ENCODE measurements around the gene ARHGAP33. TPM values are rescaled to one million over a fixed set of nuclear protein-coding genes. Genes with fewer than 3 reads are reported as not detected.

Gene ARHGAP33
- polyA plus RNA-seq, 1 donor (not counting 4 experiments of a cell fraction or from before 2014, with no cell fraction given): 0.49 TPM

- peaks cover 26% of the 10 kb centered on the region for H3K4me1 ChIP-seq (ENCODE audit: control insufficient read depth, extremely low read depth, insufficient read depth, low read length)
- FAIRE-seq: no peak
These were observed 31.5 kb upstream of the ARHGAP33 start for GRCh38 chr19:35743640-35744429.

GRCh38 chr19:35744430-35745327, 30.7 kb upstream of the ARHGAP33 start:
- peak; percentile 13 for FAIRE-seq
- peak in 2 of 3 experiments; percentile 10 to 46 for TF ChIP-seq CTCF (optimal IDR thresholded peaks at IDR 0.05 in 1 of 3, IDR thresholded peaks at IDR 0.05 in 1 of 3, conservative IDR thresholded peaks at IDR 0.05 in 1 of 3; ENCODE audit: extremely low read depth in 1 of 3, insufficient read depth in 2 of 3, low read length in 3 of 3)
- TF ChIP-seq EZH2 (IDR thresholded peaks at IDR 0.05; ENCODE audit: low read length): no peak

More at GRCh38 chr19:35743640-35744429, 31.5 kb upstream of the ARHGAP33 start:
- Histone ChIP-seq H3K79me2 (ENCODE audit: control insufficient read depth, insufficient read depth, low read length) (peaks cover 18% of the 10 kb centered on the region), H3K36me3 (ENCODE audit: control insufficient read depth in 2 of 2, extremely low read depth in 1 of 2, insufficient read depth in 2 of 2, low read length in 2 of 2) (peaks cover 5 to 7% of the 10 kb centered on the region in 2 experiments), H3K27ac (ENCODE audit: control insufficient read depth, insufficient read depth, low read length) (no peak overlapping the region), H2AFZ (ENCODE audit: control insufficient read depth, low read length) (no peak overlapping the region), H3K9me3 (ENCODE audit: control insufficient read depth, low read depth, low read length) (no peaks in the 10 kb centered on the region), H3K4me2 (ENCODE audit: control insufficient read depth, extremely low read depth, insufficient read depth, low read depth, low read length) (peak overlapping the region; percentile 72), H3K27me3 (ENCODE audit: control insufficient read depth, extremely low read depth, insufficient read depth, low read length) (no peaks in the 10 kb centered on the region), H3K4me3 (ENCODE audit: control insufficient read depth in 2 of 3, extremely low read depth in 1 of 3, insufficient read depth in 2 of 3, low read depth in 1 of 3, low read length in 3 of 3) (peak overlapping the region in 2 of 3 experiments; percentile 93 to 98), H3K9me1 (ENCODE audit: control insufficient read depth, extremely low read depth, insufficient read depth, low read length) (no peaks in the 10 kb centered on the region), H3K9ac (ENCODE audit: control insufficient read depth, extremely low read depth, insufficient read depth, low read length) (no peak overlapping the region), H4K20me1 (ENCODE audit: control insufficient read depth, extremely low read depth, insufficient read depth, low read length) (no peaks in the 10 kb centered on the region)
- dilution Hi-C loops (cut with MboI; ENCODE audit: extremely low pct_ligation_motif_present, low sequenced_read_pairs): no loop called here
- no peak for TF ChIP-seq CTCF (optimal IDR thresholded peaks at IDR 0.05 in 1 of 3, IDR thresholded peaks at IDR 0.05 in 1 of 3, conservative IDR thresholded peaks at IDR 0.05 in 1 of 3; ENCODE audit: extremely low read depth in 1 of 3, insufficient read depth in 2 of 3, low read length in 3 of 3)
- TF ChIP-seq EZH2 (IDR thresholded peaks at IDR 0.05; ENCODE audit: low read length): no peak
- no peak for DNase-seq (ENCODE audit: low read depth, low spot score)

More at GRCh38 chr19:35744430-35745327, 30.7 kb upstream of the ARHGAP33 start:
- Histone ChIP-seq H3K4me2 (ENCODE audit: control insufficient read depth, extremely low read depth, insufficient read depth, low read depth, low read length) (peak overlapping the region; percentile 72), H3K27me3 (ENCODE audit: control insufficient read depth, extremely low read depth, insufficient read depth, low read length) (no peaks in the 10 kb centered on the region), H3K4me3 (ENCODE audit: control insufficient read depth in 2 of 3, extremely low read depth in 1 of 3, insufficient read depth in 2 of 3, low read depth in 1 of 3, low read length in 3 of 3) (peak overlapping the region; percentile 65 to 98 (median 93)), H3K79me2 (ENCODE audit: control insufficient read depth, insufficient read depth, low read length) (peaks cover 23% of the 10 kb centered on the region), H3K9ac (ENCODE audit: control insufficient read depth, extremely low read depth, insufficient read depth, low read length) (peak overlapping the region; percentile 93), H3K9me3 (ENCODE audit: control insufficient read depth, low read depth, low read length) (no peaks in the 10 kb centered on the region), H3K9me1 (ENCODE audit: control insufficient read depth, extremely low read depth, insufficient read depth, low read length) (no peaks in the 10 kb centered on the region), H4K20me1 (ENCODE audit: control insufficient read depth, extremely low read depth, insufficient read depth, low read length) (no peaks in the 10 kb centered on the region), H3K36me3 (ENCODE audit: control insufficient read depth in 2 of 2, extremely low read depth in 1 of 2, insufficient read depth in 2 of 2, low read length in 2 of 2) (peaks cover 2 to 5% of the 10 kb centered on the region in 2 experiments), H3K4me1 (ENCODE audit: control insufficient read depth, extremely low read depth, insufficient read depth, low read length) (peaks cover 30% of the 10 kb centered on the region), H2AFZ (ENCODE audit: control insufficient read depth, low read length) (peak overlapping the region; percentile 87), H3K27ac (ENCODE audit: control insufficient read depth, insufficient read depth, low read length) (peak overlapping the region; percentile 94)
- dilution Hi-C loops (cut with MboI; ENCODE audit: extremely low pct_ligation_motif_present, low sequenced_read_pairs): no loop called here
- peak; percentile 74 for DNase-seq (ENCODE audit: low read depth, low spot score)
